Coronary artery (tissue), 2 donors: ENCODE results near the gene POPDC3.

Experiments used
- DNase-seq: peaks from one replicate; pipeline ENCODE4 v3.0.0-alpha.2; 2017; ENCODE audit warnings: low spot score
- H3K27ac ChIP-seq, 2 donors: fragments of 200-600 bp; sonication (generic); one replicate each; pipeline ENCODE4 v1.5.1; 2016 to 2019
- H3K4me3 ChIP-seq: fragments of 200-600 bp; sonication (generic); 2 replicates; pipeline ENCODE4 v1.5.1; 2016; ENCODE audit warnings: mild to moderate bottlenecking, moderate library complexity
- TF ChIP-seq, protein P1 (sequence below): fragments of 200-600 bp; sonication (generic); IDR thresholded peaks from one replicate; pipeline ENCODE4 v1.5.1; 2019; ENCODE audit warnings: antibody characterized with exemption

Gene POPDC3

GRCh38 chr6:105111105-105111504, 68.7 kb downstream of the POPDC3 start:
- Histone ChIP-seq H3K27ac (no peak overlapping the region), H3K4me3 (no peak overlapping the region)
- no peak for DNase-seq
- TF ChIP-seq, protein P1, sequence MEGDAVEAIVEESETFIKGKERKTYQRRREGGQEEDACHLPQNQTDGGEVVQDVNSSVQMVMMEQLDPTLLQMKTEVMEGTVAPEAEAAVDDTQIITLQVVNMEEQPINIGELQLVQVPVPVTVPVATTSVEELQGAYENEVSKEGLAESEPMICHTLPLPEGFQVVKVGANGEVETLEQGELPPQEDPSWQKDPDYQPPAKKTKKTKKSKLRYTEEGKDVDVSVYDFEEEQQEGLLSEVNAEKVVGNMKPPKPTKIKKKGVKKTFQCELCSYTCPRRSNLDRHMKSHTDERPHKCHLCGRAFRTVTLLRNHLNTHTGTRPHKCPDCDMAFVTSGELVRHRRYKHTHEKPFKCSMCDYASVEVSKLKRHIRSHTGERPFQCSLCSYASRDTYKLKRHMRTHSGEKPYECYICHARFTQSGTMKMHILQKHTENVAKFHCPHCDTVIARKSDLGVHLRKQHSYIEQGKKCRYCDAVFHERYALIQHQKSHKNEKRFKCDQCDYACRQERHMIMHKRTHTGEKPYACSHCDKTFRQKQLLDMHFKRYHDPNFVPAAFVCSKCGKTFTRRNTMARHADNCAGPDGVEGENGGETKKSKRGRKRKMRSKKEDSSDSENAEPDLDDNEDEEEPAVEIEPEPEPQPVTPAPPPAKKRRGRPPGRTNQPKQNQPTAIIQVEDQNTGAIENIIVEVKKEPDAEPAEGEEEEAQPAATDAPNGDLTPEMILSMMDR: no peak

- DNase-seq: no peak
- TF ChIP-seq, protein P1: no peak
- Histone ChIP-seq H3K4me3 (no peak overlapping the region), H3K27ac (no peak overlapping the region)
Measured at GRCh38 chr6:105109955-105110895, 69.6 kb downstream of the POPDC3 start.

GRCh38 chr6:105108631-105109262, 71.1 kb downstream of the POPDC3 start:
- H3K4me3 ChIP-seq: no peak overlapping the region
- H3K27ac ChIP-seq: no peak overlapping the region
- TF ChIP-seq, protein P1: no peak
- no peak for DNase-seq
